ENCODE results near the gene NAA20. TPM values are rescaled to one million over a fixed set of nuclear protein-coding genes. Genes with fewer than 3 reads are reported as not detected.
A peak's percentile ranks its signal among the peaks of the same experiment; 100 is the strongest.

NAA20 gene
- total and polyA plus RNA-seq, 2 of the 13 experiments (the other 11 are each of a cell fraction or from before 2014, with no cell fraction given) = 81.9 to 82.8 TPM

GRCh38 chr20:20052074-20052970 lies 35.2 kb downstream of the NAA20 start, which contains the start of the genes CFAP61 and CRNKL1 (continued):
- no peak for TF ChIP-seq ZNF382 (CRISPR knock-in tag; IDR thresholded peaks at IDR 0.05; ENCODE audit: borderline replicate concordance)
- TF ChIP-seq NFIC (IDR thresholded peaks at IDR 0.05; ENCODE audit: low read length) = no peak
- TF ChIP-seq HNRNPL (IDR thresholded peaks at IDR 0.05; ENCODE audit: low read depth, low read length) = peak; percentile 86
- no peak for TF ChIP-seq NONO (IDR thresholded peaks at IDR 0.05)
- peak; percentile 98 for TF ChIP-seq NONO (CRISPR knock-in tag; conservative IDR thresholded peaks at IDR 0.05)
- no peak for TF ChIP-seq PLSCR1 (CRISPR knock-in tag; IDR thresholded peaks at IDR 0.05; ENCODE audit: borderline replicate concordance)
- peak; percentile 67 for TF ChIP-seq ZBTB7B (CRISPR knock-in tag; IDR thresholded peaks at IDR 0.05)
- TF ChIP-seq TAF15 (IDR thresholded peaks at IDR 0.05; ENCODE audit: low read depth, low read length, poor library complexity, severe bottlenecking) = peak; percentile 67
- TF ChIP-seq, protein P1, sequence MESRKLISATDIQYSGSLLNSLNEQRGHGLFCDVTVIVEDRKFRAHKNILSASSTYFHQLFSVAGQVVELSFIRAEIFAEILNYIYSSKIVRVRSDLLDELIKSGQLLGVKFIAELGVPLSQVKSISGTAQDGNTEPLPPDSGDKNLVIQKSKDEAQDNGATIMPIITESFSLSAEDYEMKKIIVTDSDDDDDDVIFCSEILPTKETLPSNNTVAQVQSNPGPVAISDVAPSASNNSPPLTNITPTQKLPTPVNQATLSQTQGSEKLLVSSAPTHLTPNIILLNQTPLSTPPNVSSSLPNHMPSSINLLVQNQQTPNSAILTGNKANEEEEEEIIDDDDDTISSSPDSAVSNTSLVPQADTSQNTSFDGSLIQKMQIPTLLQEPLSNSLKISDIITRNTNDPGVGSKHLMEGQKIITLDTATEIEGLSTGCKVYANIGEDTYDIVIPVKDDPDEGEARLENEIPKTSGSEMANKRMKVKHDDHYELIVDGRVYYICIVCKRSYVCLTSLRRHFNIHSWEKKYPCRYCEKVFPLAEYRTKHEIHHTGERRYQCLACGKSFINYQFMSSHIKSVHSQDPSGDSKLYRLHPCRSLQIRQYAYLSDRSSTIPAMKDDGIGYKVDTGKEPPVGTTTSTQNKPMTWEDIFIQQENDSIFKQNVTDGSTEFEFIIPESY (CRISPR knock-in tag; IDR thresholded peaks at IDR 0.05) = peak; percentile 5; the same call in 1 of the 2 replicates
- peak; percentile 98 for TF ChIP-seq ZNF687 (CRISPR knock-in tag; IDR thresholded peaks at IDR 0.05)
- TF ChIP-seq MAX (IDR thresholded peaks at IDR 0.05) = peak; percentile 99
- peak; percentile 63 for TF ChIP-seq HES4 (CRISPR knock-in tag; IDR thresholded peaks at IDR 0.05; ENCODE audit: borderline replicate concordance)
- TF ChIP-seq, protein P2, sequence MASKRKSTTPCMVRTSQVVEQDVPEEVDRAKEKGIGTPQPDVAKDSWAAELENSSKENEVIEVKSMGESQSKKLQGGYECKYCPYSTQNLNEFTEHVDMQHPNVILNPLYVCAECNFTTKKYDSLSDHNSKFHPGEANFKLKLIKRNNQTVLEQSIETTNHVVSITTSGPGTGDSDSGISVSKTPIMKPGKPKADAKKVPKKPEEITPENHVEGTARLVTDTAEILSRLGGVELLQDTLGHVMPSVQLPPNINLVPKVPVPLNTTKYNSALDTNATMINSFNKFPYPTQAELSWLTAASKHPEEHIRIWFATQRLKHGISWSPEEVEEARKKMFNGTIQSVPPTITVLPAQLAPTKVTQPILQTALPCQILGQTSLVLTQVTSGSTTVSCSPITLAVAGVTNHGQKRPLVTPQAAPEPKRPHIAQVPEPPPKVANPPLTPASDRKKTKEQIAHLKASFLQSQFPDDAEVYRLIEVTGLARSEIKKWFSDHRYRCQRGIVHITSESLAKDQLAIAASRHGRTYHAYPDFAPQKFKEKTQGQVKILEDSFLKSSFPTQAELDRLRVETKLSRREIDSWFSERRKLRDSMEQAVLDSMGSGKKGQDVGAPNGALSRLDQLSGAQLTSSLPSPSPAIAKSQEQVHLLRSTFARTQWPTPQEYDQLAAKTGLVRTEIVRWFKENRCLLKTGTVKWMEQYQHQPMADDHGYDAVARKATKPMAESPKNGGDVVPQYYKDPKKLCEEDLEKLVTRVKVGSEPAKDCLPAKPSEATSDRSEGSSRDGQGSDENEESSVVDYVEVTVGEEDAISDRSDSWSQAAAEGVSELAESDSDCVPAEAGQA (IDR thresholded peaks at IDR 0.05; ENCODE audit: low read depth) = peak; percentile 96
- TF ChIP-seq, protein P2 (CRISPR knock-in tag; IDR thresholded peaks at IDR 0.05; ENCODE audit: borderline replicate concordance) = peak; percentile 70; the same call in 1 of the 2 replicates
